H1 (cell line): ENCODE data around the gene KCTD20. TPM values are rescaled to one million over a fixed set of nuclear protein-coding genes. Genes with fewer than 3 reads are reported as not detected.

Experiments used
- GTF2F1 ChIP-seq: IDR thresholded peaks from 2 replicates; pipeline ENCODE4 v1.6.1; 2012; ENCODE audit warnings: low read depth, low read length, improper control_type of control experiment, borderline replicate concordance
- JUN ChIP-seq: IDR thresholded peaks from 2 replicates; pipeline ENCODE4 v1.6.1; 2011; ENCODE audit warnings: low read depth, mild to moderate bottlenecking, improper control_type of control experiment, low read length
- KDM1A ChIP-seq: fragments of 200-600, 300-600 bp; sonication (generic); IDR thresholded peaks from 2 replicates; pipeline ENCODE4 v1.7.1; 2016; ENCODE audit warnings: mild to moderate bottlenecking, low read length, borderline replicate concordance
- KDM5A ChIP-seq: fragments of 200-600 bp; IDR thresholded peaks from 2 replicates; pipeline ENCODE4 v1.7.1; 2012; ENCODE audit warnings: mild to moderate bottlenecking, low read length, inconsistent platforms, mixed read lengths
- RXRA ChIP-seq: IDR thresholded peaks from 2 replicates; pipeline ENCODE4 v1.6.1; 2011; ENCODE audit warnings: low read depth, mild to moderate bottlenecking, low read length, moderate library complexity; ENCODE audit not compliant: insufficient read depth
- SP4 ChIP-seq: IDR thresholded peaks from 2 replicates; pipeline ENCODE4 v1.6.1; 2012; ENCODE audit warnings: low read length, inconsistent platforms
- TAF1 ChIP-seq: IDR thresholded peaks from 2 replicates; pipeline ENCODE4 v1.6.1; 2011; ENCODE audit warnings: mild to moderate bottlenecking, low read depth, low read length
- polyA plus RNA-seq, 7 experiments: library from polyadenylated mRNA; depleted of rRNA in 3 of 7; stranded (reverse) in 5 of 7; unstranded in 2 of 7; fragments of >200 nt in 5 of 7; fragments of 200-250 nt in 2 of 7; gene quantifications; 1 replicate in 5 of 7; 2 replicates in 1 of 7; 4 replicates in 1 of 7; pipeline versions ENCODE4 v1.2.1 to v1.2.3, GENCODE V29; 2011 to 2013; ENCODE audit warnings: missing spikeins in 2 of 7, mixed read lengths in 2 of 7
- total RNA-seq: library from RNA; stranded (reverse); fragmentation: NEBNext Ultra II Directional; extraction: Animal tissue kit (Norgen Biotek cat#: 25700); gene quantifications from 2 replicates; pipeline ENCODE4 v1.2.1, GENCODE V29; 2021

KCTD20 gene
- total and polyA plus RNA-seq, 2 of the 8 experiments (the other 6 are each of a cell fraction or from before 2014, with no cell fraction given) = 10.1 to 26.2 TPM

DNA sequence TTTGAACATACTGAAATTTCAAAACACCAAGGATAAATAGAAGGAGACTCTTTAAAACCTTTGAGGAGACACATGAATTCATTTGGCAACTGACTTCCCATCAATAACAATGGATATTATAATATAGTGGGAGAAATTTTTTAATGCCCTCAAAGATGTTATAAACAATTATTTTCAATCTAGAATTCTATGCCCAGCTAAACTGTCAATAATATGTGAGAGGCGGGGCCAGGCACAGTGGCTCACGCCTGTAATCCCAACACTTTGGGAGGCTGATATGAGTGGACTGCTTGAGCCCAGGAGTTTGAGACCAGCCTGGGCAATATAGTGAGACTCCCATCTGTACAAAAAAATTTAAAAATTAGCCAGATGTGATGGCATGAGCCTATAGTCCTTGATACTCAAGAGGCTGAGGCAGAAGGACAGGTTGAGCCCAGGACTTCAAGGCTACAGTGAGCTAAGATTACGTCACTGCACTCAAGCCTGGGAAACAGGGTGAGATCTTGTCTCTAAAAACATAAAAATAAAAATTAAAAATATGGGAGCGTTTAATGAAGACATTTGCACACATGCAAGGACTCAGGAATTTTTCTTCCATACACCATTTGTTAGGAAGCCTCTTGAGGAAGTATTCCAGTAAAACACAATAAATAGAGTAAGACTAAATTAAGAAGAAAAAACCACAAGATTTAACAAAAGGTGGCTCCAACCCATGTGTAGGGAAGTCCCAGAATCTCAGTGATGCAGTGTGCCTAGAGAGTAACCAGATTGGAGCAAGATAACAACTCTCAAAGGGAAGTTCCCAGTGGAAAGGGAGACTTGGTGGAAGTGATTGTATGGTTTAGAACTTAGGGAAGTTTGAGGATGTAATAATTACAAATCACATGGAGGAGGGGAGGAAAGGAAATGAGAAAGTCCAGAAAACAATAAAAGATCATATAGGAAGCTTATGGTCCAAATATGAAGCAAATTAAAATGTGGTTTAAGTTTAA is 29.0 kb upstream of the KCTD20 start (continued):
- TF ChIP-seq KDM5A = no peak
- TF ChIP-seq GTF2F1 = no peak
- TF ChIP-seq SP4 = no peak
- no peak for TF ChIP-seq RXRA
- TF ChIP-seq KDM1A = no peak
- TF ChIP-seq TAF1 = no peak
- no peak for TF ChIP-seq JUN
